C4-2B (cell line): ENCODE results near the gene SCGB1A1.

Experiments used
- CTCF ChIP-seq: fragments of 450-650 bp; conservative IDR thresholded peaks from 2 replicates; pipeline ENCODE4 v1.5.1; 2017; ENCODE audit warnings: mild to moderate bottlenecking
- ZFX ChIP-seq: fragments of 450-650 bp; IDR thresholded peaks from 2 replicates; pipeline ENCODE4 v1.6.1; 2017

- TF ChIP-seq CTCF (no peak), ZFX (no peak)
Measured at GRCh38 chr11:62459080-62459479, 40.2 kb downstream of the SCGB1A1 start.
